CD4-positive, alpha-beta T cell (primary cell): ENCODE results near the gene OXSM. TPM values are rescaled to one million over a fixed set of nuclear protein-coding genes. Genes with fewer than 3 reads are reported as not detected.

Experiments
- ATAC-seq: fragments of 200-7000 bp; cut with Tn5 transposase; one replicate; pipeline ENCODE4 v1.10.0; 2022; ENCODE audit warnings: mild to moderate bottlenecking; ENCODE audit not compliant: poor library complexity
- CTCF ChIA-PET: fragments of 350-600 bp; sonication (Branson Sonifier 250); formaldehyde crosslinking; loops from one replicate; lab custom pipeline; 2021; ENCODE audit warnings: antibody characterized with exemption, inconsistent platforms; lab: Charles Lee
- POLR2A ChIA-PET: fragments of 350-600 bp; sonication (Branson Sonifier 250); formaldehyde crosslinking; loops from one replicate; lab custom pipeline; 2021; ENCODE audit warnings: antibody characterized with exemption, inconsistent platforms; lab: Charles Lee
- DNase-seq, 14 experiments: peaks; one replicate each; pipeline ENCODE4 v3.0.0-alpha.2; 2013 to 2020; ENCODE audit warnings: mixed read lengths in 2 of 14
- H3K27ac ChIP-seq, 2 donors: one replicate each; pipeline versions ENCODE4 v1.5.1 to v1.7.0; 2013; ENCODE audit warnings: low read length in 2 of 2, low read depth in 1 of 2, mild to moderate bottlenecking in 1 of 2
- H3K27me3 ChIP-seq, 2 experiments: 1 replicate in 1 of 2; 2 replicates in 1 of 2; pipeline versions ENCODE4 v1.6.1 to v1.7.0; 2013; ENCODE audit warnings: low read length in 2 of 2, control low read depth in 1 of 2, mild to moderate bottlenecking in 1 of 2, moderate library complexity in 1 of 2; ENCODE audit not compliant: insufficient read depth in 2 of 2, control insufficient read depth in 1 of 2
- H3K36me3 ChIP-seq: one replicate; pipeline ENCODE4 v1.6.1; 2013; ENCODE audit warnings: low read length, control low read depth; ENCODE audit not compliant: insufficient read depth
- H3K4me1 ChIP-seq: one replicate; pipeline ENCODE4 v1.6.1; 2013; ENCODE audit warnings: low read length, control low read depth; ENCODE audit not compliant: insufficient read depth
- H3K4me3 ChIP-seq: one replicate; pipeline ENCODE4 v1.5.1; 2013; ENCODE audit warnings: mild to moderate bottlenecking, low read length, moderate library complexity
- H3K9me3 ChIP-seq, 2 experiments: 1 replicate in 1 of 2; 2 replicates in 1 of 2; pipeline versions ENCODE4 v1.6.1 to v1.7.0; 2013; ENCODE audit warnings: low read length in 2 of 2, mild to moderate bottlenecking in 2 of 2, control low read depth in 1 of 2, moderate library complexity in 1 of 2; ENCODE audit not compliant: control insufficient read depth in 1 of 2, insufficient read depth in 1 of 2
- H3K27ac Mint-ChIP-seq: one replicate; pipeline ENCODE4 v1.8.0; 2020; ENCODE audit warnings: mixed read lengths
- H3K27me3 Mint-ChIP-seq: one replicate; pipeline ENCODE4 v1.8.0; 2021; ENCODE audit warnings: mixed read lengths
- H3K36me3 Mint-ChIP-seq: one replicate; pipeline ENCODE4 v1.8.0; 2021; ENCODE audit warnings: low read depth, mixed read lengths
- H3K4me1 Mint-ChIP-seq: one replicate; pipeline ENCODE4 v1.8.0; 2021; ENCODE audit warnings: low read depth, mixed read lengths
- H3K4me3 Mint-ChIP-seq: one replicate; pipeline ENCODE4 v1.8.0; 2020; ENCODE audit warnings: mild to moderate bottlenecking, mixed read lengths
- H3K9me3 Mint-ChIP-seq: one replicate; pipeline ENCODE4 v1.8.0; 2020; ENCODE audit warnings: mixed read lengths
- intact Hi-C, 2 experiments: fragments of 100-400 bp; cut with DNase I in 1 of 2; cut with micrococcal nuclease in 1 of 2; formaldehyde crosslinking; loops; one replicate each; pipeline versions ENCODE4 v1.15.1 to v1.9.0; 2023 to 2025; cut with DNase I, micrococcal nuclease
- total RNA-seq, 174 experiments: library from RNA in 2 of 174; stranded (reverse) in 2 of 174; gene quantifications; one replicate each; pipeline ENCODE4 v1.2.3 and lab custom pipeline; 2021 to 2026
- TF ChIP-seq, protein P1 (sequence below): fragments of 200-600 bp; IDR thresholded peaks from one replicate; pipeline ENCODE4 v1.8.0; 2022; ENCODE audit warnings: antibody characterized with exemption, mild to moderate bottlenecking

The OXSM gene
- total RNA-seq, 2 experiments from 2014 or later: 6.2 to 7.9 TPM

DNA sequence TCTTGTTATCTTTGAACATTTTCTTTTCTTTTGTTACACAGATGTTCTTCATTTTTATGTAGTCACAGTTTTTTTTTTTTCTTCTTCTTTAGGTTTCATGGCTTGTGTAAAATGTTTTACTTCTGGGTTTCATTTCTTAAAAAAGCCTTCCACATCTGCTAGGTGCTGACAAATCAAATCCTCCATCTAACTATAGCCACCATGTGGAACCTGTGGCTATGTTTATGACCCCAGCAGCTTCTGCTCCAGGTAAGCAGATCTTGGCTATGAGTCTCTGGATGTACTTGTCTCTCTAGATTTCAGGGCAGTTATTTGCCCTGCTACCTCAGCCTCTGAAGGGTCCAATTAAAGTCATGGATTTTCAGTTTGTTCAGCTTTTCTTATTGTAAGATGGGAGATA, 44.5 kb downstream of the OXSM start:
- CTCF ChIA-PET: no interaction called here
- H3K4me1 Mint-ChIP-seq: no peaks in the 10 kb centered on the region
- H3K4me3 Mint-ChIP-seq: no peak overlapping the region
- Histone ChIP-seq H3K27ac (no peak overlapping the region), H3K4me1 (peaks cover 2% of the 10 kb centered on the region), H3K4me3 (no peak overlapping the region), H3K36me3 (no peaks in the 10 kb centered on the region), H3K27me3 (no peaks in the 10 kb centered on the region), H3K9me3 (peaks cover 0 to 5% of the 10 kb centered on the region in 2 experiments)
- TF ChIP-seq, protein P1, sequence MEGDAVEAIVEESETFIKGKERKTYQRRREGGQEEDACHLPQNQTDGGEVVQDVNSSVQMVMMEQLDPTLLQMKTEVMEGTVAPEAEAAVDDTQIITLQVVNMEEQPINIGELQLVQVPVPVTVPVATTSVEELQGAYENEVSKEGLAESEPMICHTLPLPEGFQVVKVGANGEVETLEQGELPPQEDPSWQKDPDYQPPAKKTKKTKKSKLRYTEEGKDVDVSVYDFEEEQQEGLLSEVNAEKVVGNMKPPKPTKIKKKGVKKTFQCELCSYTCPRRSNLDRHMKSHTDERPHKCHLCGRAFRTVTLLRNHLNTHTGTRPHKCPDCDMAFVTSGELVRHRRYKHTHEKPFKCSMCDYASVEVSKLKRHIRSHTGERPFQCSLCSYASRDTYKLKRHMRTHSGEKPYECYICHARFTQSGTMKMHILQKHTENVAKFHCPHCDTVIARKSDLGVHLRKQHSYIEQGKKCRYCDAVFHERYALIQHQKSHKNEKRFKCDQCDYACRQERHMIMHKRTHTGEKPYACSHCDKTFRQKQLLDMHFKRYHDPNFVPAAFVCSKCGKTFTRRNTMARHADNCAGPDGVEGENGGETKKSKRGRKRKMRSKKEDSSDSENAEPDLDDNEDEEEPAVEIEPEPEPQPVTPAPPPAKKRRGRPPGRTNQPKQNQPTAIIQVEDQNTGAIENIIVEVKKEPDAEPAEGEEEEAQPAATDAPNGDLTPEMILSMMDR: no peak
- ATAC-seq (no peak), DNase-seq (no peak)
- H3K27ac Mint-ChIP-seq: no peak overlapping the region
- H3K36me3 Mint-ChIP-seq: no peaks in the 10 kb centered on the region
- peaks cover 5% of the 10 kb centered on the region for H3K27me3 Mint-ChIP-seq
- POLR2A ChIA-PET: no interaction called here
- no peaks in the 10 kb centered on the region for H3K9me3 Mint-ChIP-seq
- intact Hi-C loops: no loop called here

DNA sequence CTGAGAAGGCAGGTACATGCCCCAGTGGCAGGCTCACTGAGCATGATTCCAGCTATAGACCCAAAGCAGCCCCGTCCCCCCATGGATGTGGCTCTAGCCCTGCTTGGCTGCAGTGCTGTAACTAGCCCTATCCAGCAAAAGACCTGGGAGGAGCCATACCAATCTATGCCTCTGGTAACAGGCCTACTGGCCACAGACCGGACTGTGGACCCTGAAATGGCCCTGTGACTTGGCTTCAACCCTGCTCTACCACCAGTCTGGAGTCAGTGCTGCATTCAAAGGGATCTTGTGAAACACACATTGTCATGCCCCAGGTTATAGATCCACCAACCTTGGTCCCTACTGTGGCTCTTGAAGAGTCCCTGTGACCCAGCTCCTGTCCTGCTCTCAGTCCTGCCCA, 46.7 kb downstream of the OXSM start:
- TF ChIP-seq, protein P1: no peak
- Histone ChIP-seq H3K27me3 (no peaks in the 10 kb centered on the region), H3K4me3 (no peak overlapping the region), H3K27ac (no peak overlapping the region), H3K4me1 (peaks cover 2% of the 10 kb centered on the region), H3K9me3 (peaks cover 0 to 5% of the 10 kb centered on the region in 2 experiments), H3K36me3 (no peaks in the 10 kb centered on the region)
- no peak overlapping the region for H3K4me3 Mint-ChIP-seq
- H3K36me3 Mint-ChIP-seq: no peaks in the 10 kb centered on the region
- CTCF ChIA-PET: no interaction called here
- POLR2A ChIA-PET: no interaction called here
- H3K4me1 Mint-ChIP-seq: no peaks in the 10 kb centered on the region
- H3K27me3 Mint-ChIP-seq: peaks cover 5% of the 10 kb centered on the region
- intact Hi-C loops: no loop called here
- H3K27ac Mint-ChIP-seq: no peak overlapping the region
- DNase-seq: no peak
- H3K9me3 Mint-ChIP-seq: no peaks in the 10 kb centered on the region
- ATAC-seq: no peak

DNA sequence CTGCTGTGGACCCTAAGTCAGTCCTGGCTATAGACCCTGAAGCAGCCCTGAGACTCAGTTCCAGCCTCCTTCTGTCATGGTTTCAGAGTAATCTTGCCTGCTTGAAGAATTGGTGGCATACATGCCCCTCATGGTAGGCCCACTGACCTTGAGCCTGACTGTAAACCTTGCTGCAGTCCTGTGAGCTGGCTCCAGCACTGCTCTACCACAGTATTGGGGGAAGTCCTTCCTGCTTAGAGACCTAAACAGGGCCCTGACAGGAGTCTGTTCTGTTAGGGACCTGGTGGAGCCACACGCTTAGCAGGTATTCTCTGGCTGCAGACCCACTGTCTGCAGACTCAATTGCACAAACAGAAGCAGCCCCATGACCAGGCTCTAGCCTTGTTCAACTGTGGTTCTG, 47.1 kb downstream of the OXSM start:
- H3K36me3 ChIP-seq: no peaks in the 10 kb centered on the region
- H3K9me3 ChIP-seq: peaks cover 0 to 5% of the 10 kb centered on the region in 2 experiments
- CTCF ChIA-PET: no interaction called here
- Mint-ChIP-seq H3K27me3 (peaks cover 5% of the 10 kb centered on the region), H3K36me3 (no peaks in the 10 kb centered on the region), H3K4me3 (no peak overlapping the region), H3K4me1 (no peaks in the 10 kb centered on the region), H3K9me3 (no peaks in the 10 kb centered on the region), H3K27ac (no peak overlapping the region)
- H3K4me1 ChIP-seq: peaks cover 2% of the 10 kb centered on the region
- no peaks in the 10 kb centered on the region for H3K27me3 ChIP-seq
- H3K27ac ChIP-seq: no peak overlapping the region
- POLR2A ChIA-PET: no interaction called here
- TF ChIP-seq, protein P1: no peak
- DNase-seq (no peak), ATAC-seq (no peak)
- intact Hi-C loops: no loop called here
- no peak overlapping the region for H3K4me3 ChIP-seq
